ENCODE data around the gene CASKIN2. TPM values are rescaled to one million over a fixed set of nuclear protein-coding genes. Genes with fewer than 3 reads are reported as not detected.
"Not testable (repeated sequence)": the region's sequence is repeated elsewhere in the genome, so short reads cannot be mapped to it uniquely, and the experiment has no call there.

Gene CASKIN2
- total RNA-seq, 1 donor from 2014 or later = 14.4 TPM

DNA sequence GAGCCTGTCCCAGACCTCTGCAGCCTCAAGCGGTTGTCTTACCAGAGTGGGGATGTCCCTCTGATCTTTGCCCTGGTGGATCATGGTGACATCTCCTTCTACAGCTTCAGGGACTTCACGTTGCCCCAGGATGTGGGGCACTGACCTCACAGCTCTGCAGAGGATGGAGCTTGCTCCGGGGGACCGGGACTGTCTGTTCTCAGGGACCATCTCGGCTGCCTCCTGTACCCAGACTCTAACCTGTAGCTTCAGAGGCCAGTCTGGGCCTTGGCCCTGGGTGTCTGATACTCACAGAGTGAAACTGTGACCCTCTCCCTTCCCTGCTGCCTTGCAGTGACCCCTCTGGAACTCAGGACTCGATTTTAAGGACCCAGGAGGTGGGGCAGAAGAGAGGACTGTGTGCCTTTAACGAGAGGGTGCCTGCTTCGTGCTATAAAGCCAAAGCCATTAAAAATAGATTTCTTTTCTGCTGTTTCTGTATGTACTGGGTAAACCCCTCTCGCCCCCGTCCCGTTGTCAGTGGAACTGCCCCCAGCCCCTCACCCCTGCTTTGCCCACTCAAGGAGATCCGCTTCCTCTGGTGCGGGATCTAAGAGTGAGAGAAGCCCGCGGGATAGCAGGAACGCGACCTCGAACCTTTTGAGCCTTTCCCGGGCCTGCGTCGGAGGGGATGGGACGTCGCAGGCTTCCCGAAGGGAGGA lies 9.1 kb upstream of the CASKIN2 start:
- DNase-seq (ENCODE audit: low read depth) = no peak

DNA sequence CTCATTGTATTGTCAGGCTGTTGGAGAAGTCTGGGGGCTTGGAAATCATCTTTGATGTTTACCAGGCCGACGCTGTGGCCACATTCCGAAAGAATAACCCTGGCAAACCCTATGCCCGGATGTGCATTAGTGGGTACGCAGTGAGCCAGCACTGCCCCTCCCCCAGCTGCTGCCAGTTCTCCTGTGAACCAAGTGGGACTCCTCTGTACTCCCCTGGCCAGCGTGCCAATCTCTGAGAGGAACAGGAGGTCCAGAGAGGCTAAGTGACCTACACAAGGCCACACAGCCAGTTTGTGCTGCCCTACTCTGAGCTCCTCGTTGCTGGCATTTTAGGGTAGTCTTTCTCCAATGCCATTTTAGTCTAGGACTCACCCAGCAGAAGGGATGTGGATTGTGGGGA lies 8.3 kb upstream of the CASKIN2 start:
- no peak for DNase-seq (ENCODE audit: low read depth)

DNA sequence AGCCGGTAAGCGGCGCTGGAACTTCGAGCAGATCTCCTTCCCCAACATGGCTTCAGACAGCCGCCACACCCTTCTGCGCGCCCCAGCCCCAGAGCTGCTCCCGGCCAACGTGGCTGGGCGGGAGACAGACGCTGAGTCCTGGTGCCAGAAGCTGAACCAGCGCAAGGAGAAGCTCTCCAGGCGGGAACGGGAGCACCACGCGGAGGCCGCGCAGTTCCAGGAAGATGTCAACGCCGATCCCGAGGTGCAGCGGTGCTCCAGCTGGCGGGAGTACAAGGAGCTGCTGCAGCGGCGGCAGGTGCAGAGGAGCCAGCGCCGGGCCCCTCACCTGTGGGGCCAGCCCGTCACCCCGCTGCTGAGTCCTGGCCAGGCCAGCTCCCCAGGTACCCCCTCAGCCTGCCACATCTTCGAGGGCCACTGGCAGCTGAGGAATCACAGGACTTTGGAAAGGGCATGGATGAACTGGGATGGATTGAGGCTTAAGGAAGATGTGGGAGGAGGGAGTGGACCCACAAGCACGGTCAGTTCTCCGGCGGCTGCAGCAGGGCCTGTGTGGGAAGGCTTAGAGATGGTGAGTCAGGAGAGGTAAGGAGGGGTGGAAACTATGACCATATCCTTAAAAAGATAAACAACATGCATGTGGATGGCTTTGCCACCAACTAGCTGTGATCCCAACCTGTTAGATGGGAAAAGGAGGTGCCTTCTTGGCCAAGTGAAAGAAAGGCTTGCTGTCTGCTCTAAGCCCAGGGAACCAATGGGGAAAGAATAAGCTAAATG lies 6.8 kb upstream of the CASKIN2 start:
- DNase-seq (ENCODE audit: low read depth) = no peak

DNA sequence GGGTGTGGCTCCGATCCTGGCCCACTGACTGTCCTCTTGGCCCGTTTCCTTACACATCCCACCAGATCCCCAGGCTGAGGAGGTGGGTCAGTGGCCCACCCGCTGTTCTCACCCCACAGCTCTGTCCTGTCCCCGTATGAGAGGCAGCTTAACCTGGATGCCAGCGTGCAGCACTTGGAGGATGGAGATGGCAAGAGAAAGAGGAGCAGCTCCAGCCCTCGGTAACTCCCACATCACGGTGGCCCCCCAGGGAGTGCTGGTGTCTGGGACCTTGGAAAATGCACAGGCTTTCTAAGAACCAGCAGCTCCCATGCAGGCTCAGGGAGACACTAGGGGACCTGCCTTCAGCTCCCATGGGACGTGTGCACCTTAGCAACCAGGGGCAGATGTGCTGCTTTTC lies 6.0 kb upstream of the CASKIN2 start:
- no peak for DNase-seq (ENCODE audit: low read depth)

DNA sequence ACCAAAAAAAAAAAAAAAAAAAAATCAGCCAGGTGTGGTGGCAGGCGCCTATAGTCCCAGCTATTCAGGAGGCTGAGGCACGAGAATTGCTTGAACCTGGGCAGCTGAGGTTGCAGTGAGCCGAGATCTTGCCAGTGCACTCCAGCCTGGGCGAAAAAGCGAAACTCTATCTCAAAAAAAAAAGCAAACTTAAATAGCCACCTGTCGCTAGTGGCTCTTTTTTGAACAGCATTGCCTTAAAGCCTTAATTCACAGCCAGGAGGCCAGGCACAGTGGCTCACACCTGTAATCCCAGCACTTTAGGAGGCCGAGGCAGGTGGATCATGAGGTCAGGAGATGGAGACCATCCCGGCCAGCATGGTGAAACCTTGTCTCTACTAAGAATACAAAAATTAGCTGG lies 5.1 kb upstream of the CASKIN2 start:
- DNase-seq (ENCODE audit: low read depth) = not testable (repeated sequence)

DNA sequence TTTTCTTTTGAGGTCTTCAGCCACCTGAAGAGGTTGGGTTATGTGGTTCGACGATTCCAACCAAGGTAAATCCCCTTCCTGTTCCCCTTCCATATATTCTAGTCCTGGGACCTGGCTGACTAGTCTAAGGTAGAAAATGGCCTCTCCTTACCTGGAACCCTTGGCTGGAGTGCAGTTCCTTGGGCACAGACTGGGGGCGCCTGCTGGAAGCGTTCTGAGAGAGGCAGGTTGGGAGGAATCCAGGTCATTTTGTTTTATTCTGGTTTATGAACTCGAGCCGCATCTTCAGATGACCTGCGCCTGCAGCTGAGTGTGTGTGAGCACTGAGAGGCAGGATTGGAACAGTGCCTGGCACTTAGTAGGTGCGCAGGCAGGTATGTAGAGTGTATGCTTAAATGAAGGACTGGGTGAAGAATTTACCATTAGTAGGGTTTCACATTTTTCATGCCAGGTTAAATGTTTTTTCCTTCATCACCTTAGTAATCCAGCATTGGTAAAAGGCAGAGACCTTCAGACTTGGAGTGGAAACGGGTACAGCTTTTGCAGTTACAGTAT lies 3.7 kb upstream of the CASKIN2 start:
- DNase-seq (ENCODE audit: low read depth) = no peak

DNA sequence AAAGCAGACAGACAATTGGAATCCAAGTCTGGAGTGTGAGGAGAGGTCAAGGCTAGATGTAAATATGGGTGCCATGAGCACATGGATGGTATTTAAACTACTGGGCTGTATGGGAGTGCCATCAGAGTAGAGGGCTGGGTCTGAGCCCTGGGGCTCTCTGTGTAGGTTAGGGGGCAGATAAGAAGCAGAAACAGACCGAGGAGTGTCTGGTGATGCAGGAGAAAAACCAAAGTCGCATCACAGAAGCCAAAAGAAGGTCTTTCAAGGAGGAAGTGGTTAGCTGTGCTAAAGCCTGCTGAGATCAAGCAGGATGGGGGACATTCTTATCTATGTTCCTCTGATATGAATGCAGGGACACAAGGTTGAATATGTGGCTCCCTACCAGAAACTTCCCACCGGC lies 2.9 kb upstream of the CASKIN2 start:
- no peak for DNase-seq (ENCODE audit: low read depth)

DNA sequence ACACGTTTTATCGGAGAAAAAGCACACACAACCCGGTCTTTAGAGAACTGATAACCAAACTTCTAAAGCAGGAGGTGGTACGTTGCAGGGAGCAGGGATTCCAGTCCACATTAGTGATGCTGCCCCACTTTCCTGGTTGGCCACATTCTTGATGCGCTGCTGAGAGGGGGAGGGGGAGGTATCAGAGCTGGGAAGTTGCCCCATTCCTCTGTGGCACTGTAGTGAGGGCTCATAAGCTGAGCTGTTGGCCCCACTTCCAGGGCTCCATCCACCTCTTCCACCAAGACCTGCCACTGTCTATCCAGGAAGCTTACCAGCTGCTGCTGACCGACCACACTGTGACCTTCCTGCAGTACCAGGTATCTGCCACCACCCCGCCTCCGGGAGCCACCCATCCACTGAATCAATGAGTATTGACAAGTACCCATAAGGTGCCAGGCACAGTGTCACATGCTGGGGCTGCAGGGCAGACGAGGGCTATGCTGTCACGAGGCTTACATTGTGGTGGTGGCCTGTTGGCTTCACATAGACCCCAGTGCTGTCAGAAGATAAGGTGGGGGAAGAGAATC lies 2.0 kb upstream of the CASKIN2 start:
- no peak for DNase-seq (ENCODE audit: low read depth)

DNA sequence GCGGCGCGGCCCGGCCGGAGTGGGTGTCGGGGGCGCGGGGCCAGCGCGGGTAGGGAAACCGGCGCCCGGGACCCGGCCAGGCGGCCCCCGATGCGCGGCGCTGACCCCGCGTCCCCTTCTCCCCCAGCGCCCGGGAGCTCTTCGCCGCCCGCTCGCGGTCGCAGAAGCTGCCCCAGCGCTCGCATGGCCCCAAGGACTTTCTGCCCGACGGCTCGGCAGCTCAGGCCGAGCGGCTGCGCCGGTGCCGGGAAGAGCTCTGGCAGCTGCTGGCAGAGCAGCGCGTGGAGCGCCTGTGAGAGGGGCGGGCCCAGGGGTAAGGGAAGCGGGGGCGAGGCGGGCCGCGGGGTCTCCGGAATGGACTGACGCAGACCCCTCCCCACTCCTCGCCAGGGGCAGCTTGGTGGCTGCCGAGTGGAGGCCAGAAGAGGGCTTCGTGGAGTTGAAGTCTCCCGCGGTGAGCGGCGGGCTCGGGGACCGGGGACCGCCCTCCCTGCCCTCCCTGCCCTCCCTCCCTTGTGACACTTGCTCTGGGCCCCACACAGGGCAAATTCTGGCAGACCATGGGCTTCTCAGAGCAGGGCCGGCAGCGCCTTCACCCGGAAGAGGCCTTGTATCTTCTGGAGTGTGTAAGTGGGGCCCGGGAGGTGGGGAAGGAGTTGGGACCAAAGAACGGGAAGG lies 1.4 kb upstream of the CASKIN2 start:
- no peak for DNase-seq (ENCODE audit: low read depth)

DNA sequence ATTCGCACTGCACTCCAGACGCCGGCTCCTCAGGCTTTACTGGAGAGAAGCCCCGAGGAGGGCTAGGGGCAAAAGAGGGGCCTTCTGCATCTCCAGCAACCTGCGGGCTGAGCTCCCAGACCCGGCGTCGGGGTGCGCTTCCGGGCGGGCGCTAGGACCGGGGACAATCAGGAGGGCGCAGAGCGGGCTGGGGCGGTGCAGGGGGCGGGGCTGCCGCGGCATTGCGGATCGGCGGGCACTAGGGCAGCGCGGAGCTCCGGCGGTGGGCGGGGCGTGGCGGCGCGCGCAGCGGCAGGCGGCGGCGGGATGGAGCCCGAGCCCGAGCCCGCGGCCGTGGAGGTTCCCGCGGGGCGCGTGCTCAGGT lies 900 bp upstream of the CASKIN2 start, which contains the start of gene TSEN54:
Gene TSEN54 (plus strand): TSS at position 274 of the 364 bp plus-strand sequence. CDS start 33 bp downstream, at position 307.
- DNase-seq (ENCODE audit: low read depth) = peak; percentile 93

DNA sequence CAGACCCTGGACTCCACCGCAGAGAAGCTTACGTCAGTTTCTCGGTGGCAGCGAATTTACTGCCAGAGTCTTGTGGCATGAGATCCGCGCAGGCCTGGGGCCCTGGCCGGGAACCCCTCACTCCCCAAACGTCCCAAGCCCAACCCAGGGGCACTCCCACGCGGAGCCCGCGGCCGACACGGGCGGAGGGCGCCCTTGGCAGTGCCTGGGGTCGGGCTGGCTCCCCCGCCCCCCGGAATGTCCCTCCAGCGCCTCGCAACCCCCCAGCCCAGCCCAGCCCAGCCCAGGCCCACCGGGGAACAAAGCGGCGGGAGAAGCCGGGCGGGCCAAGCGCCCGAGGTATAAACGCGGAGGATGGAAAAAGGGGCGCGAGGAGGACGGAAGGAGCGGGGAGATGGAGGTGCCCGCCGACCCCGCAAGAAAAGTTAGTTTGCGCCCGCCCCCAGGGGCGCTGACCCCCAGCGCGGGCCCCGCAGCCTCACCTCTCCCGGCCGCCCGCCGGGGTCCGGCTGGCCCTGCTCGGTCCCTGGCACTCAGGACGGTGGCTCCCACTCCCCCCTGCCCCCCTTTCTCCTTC lies 330 bp downstream of the CASKIN2 start:
- DNase-seq (ENCODE audit: low read depth) = no peak

DNA sequence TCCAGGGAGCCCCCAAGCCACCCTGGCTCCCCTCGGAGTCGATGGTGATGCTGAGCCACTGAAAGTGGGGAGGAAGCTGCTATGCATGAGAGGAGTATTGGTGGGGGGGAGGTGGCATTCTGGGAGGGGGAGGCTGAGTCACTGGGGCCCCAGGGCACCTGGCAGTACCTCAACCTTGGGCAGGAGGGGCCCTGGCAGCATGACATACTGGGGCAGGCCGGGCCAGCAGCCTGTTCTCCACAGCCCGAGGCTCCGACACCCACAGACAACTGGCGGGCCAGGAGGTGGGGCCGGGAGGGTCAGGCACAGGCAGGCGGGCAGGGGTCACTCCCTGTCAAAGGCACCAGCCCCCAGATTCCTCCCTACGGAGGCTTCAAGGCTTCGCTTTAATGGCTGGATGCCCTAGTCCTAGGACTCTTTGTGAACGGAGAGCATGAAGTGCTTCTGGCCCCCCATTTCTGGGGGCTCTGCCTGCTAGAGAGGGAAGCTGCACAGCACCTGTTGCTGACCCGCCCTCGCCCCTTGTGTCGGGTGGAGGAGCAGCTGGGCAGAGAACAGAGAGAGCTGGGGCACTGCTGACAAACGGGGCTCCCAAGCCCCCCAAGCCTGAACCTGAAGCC lies 928 bp downstream of the CASKIN2 start:
- peak; percentile 62 for DNase-seq (ENCODE audit: low read depth)

DNA sequence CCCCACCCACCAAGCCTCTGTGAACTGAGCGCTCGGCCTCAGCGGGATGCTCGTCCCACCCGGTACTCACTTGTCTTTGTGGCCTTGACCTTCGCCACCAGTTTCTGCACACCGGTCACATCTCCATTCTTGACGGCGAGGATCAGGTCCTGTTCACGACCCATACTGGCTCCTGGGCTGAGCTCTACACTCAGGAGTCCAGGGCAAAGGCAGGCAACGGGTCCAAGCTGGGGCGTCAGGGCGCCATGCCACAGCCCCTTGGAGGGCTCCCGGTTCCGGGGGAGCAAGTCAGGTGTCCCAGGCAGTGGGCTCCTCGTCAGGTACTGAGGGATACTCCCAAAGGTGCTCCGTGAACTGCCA lies 1.7 kb downstream of the CASKIN2 start:
- DNase-seq (ENCODE audit: low read depth) = no peak

DNA sequence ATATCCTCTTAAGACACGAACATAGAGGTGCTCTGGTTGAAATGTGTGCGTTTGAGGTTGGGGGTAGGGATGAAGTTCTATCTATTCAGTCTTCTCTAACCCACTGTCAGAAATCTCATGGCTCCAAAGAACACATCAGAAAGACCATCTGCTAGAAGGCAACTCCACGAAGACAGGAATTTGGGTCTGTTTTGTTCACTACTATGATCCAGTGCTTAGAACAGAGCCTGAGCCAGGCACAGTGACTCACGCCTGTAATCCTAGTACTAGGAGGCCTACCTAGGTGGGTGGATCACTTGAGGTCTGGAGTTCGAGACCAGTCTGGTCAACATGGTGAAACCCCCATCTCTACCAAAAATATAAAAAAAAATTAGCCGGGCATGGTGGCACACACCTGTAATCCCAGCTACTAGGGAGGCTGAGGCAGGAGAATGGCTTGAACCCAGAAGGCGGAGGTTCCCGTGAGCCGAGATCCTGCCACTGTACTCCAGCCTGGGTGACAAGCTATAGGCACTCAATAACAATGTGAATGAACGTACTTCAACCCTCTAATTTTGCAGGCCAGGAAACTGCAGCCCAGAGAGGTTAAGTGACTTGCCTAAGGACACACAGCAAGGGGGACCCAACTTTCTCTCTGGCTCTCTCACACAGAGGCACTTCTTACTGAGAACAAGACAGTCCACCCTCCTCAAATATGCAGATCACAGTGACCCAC lies 2.3 kb downstream of the CASKIN2 start:
- no peak for DNase-seq (ENCODE audit: low read depth)

DNA sequence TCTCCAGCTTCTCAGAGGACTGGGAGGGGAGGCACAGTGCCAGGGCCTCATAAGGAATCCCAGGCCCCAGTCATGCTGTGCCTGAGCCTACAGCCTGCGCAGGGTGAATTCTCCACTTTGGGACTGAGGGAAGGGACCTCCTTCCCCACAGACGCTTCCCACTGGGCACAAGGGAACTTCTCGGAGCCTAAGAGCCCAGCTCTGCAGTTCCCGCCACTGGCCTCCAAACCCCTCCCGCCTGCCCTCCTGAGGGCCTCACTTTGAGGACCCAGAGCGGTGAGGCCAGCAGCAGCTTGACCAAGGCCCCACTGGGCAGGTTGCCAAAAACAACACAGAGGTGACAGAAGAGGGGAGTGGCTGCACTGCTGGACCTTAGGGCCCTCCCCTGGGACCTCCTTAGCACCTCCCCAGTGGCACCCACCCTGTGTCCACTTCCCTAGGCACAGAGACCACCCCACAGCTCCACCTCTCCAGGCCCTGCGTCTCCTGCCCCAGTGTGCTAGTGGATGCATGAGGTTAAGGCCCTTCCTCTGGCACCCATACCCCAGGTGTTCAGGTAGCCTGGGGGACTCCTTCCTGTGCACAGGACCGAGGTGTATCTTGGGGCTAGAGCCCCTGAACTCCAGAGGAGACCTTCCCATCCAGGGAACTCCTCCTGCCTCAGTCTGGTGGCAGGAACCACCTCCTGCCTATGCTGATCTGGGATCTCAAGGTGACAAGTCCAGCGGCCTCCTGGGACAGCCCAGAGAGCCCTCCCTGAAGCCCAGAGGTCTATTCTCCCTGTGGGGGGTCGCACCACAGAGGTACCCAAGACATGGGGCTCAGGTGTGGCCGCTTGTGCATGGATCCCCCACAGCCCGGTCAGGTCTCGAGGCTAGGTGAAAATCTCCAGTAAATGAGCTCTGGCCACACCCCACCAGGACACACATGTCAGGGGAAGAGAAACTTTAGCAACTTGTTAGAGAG lies 3.4 kb downstream of the CASKIN2 start:
- DNase-seq (ENCODE audit: low read depth) = no peak

DNA sequence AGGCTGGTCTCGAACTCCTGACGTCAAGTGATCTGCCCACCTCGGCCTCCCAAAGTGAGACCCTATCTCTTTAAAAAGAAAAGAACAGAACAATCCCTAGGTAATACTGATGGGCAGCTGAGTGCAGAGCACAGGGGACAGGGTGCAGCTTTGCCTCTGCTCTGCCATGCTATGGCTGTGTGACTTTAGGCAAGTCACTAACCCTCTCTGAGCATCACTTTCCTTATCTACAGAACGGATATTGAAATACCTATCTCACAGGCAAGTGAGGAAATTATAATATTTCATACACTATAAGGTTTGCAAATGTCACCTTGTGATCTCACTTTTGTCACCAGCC lies 4.1 kb downstream of the CASKIN2 start:
- no peak for DNase-seq (ENCODE audit: low read depth)

DNA sequence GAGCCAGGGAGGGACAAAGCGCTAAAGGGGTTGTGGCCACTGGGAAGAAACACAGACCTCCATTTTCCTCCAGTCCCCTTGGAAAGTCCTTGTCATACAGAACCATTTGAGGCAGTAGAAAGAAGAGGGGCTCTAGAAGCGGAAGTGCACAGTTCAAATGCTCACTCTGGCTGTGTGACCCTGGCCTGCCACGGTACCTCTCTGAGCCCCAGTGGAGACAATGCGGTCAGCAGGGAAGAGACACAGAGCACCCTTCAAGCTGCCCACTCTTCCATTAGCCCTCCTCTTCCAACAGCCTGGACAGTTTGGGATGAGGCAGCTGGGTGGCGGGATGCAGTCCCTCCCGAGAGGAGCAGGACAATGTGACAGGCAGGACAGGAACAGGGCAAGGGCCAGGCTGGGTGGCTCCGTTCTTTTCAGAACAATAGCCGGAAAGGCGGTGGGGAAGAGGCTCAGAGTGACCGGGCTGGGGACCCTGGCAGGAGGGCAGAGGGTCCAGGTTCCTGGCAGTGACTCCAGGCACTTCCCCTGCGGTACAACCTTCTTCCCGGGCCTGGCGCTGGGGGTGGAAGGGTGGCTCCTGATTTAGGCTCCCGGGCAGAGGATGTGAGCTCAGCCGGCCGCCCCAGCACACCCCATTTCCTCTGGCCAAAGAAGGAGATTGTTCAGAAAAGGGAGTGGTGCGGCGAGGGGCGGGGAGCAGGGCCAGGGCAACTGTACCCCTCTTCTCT lies 5.6 kb downstream of the CASKIN2 start:
- no peak for DNase-seq (ENCODE audit: low read depth)

DNA sequence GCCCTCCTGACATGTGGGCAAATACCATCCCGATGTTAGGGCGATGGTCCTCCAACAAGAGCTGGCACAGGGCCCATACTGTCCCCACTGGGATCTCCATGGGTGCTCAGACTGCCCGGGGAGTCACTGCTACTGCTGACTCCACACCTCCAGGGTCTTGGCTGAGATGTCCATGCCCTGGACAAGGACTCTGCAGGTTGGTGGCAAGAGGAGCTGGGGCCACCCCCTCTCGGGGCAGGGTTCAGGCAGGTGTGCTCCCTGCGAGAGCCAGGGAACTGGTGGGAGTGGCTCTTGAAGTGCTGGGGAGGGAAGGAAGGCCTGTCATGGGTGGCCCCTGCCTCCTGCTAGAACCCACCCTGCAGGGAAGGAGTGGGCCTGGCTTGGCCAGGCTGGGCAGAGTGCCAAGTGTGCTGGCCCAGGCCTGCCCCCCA lies 6.4 kb downstream of the CASKIN2 start:
- DNase-seq (ENCODE audit: low read depth) = no peak

Data from myocyte (in vitro differentiated cells).